ENCODE results near the gene FCGBP.

Gene FCGBP

GRCh38 chr19:39936622-39937021 lies 2.2 kb upstream of the FCGBP start:
- Histone ChIP-seq H3K9me2 (replicated peaks; ENCODE audit: insufficient read depth, low read length) (no peaks in the 10 kb centered on the region), H3K27me3 (ENCODE audit: low read length) (no peaks in the 10 kb centered on the region), H4K20me1 (ENCODE audit: low read depth, low read length) (no peaks in the 10 kb centered on the region), H3K4me2 (ENCODE audit: low read depth, low read length, poor library complexity, severe bottlenecking) (peak overlapping the region; percentile 31), H2AFZ (ENCODE audit: low read depth, low read length, severe bottlenecking) (no peak overlapping the region), H3K4me3 (ENCODE audit: insufficient read depth, low read length, poor library complexity, severe bottlenecking) (no peak overlapping the region), H3F3A (ENCODE audit: insufficient read depth) (peaks cover 34% of the 10 kb centered on the region), H3K79me2 (ENCODE audit: insufficient read depth, low read length) (no peaks in the 10 kb centered on the region), H3K27ac (ENCODE audit: low read depth, low read length) (peak overlapping the region; percentile 55), H3K36me3 (ENCODE audit: low read length) (peaks cover 10% of the 10 kb centered on the region), H3K9me3 (ENCODE audit: insufficient read depth, low read length) (no peaks in the 10 kb centered on the region), H3K9ac (ENCODE audit: low read length) (peak overlapping the region; percentile 15; the same call in 1 of the 2 replicates)
- no peak for TF ChIP-seq CTCF (IDR thresholded peaks at IDR 0.05; ENCODE audit: insufficient read depth, low read length, poor library complexity, severe bottlenecking)
- TF ChIP-seq EZH2phosphoT487 (conservative IDR thresholded peaks at IDR 0.05; ENCODE audit: low read length): no peak

DNA sequence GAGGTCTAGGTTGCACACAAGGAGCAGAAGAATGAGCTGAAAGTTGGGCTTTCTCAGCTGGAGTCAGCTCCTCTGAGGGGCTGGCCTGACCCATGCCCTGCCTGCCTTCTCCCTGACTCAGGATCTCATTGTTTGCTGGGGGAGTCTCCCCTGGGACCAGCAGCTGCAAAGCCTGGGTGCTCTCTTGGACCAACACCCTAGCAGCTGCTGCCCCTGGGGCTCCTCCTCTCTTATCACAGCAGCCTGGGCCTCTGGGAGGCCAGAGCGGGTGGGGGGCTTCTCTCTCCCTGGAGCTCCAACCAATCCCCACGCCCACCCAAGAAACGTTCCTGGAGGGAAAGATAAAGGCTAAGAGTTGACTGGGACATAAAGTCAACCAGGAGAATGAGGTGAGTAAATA lies 1.6 kb upstream of the FCGBP start:
- H3K27me3 ChIP-seq (ENCODE audit: low read length): no peaks in the 10 kb centered on the region
- H4K20me1 ChIP-seq (ENCODE audit: low read depth, low read length): no peaks in the 10 kb centered on the region
- no peaks in the 10 kb centered on the region for H3K9me3 ChIP-seq (ENCODE audit: insufficient read depth, low read length)
- peak overlapping the region; percentile 15 for H3K9ac ChIP-seq (ENCODE audit: low read length)
- no peaks in the 10 kb centered on the region for H3K79me2 ChIP-seq (ENCODE audit: insufficient read depth, low read length)
- peaks cover 10% of the 10 kb centered on the region for H3K36me3 ChIP-seq (ENCODE audit: low read length)
- no peak overlapping the region for H2AFZ ChIP-seq (ENCODE audit: low read depth, low read length, severe bottlenecking)
- TF ChIP-seq EZH2phosphoT487 (conservative IDR thresholded peaks at IDR 0.05; ENCODE audit: low read length) (no peak), CTCF (IDR thresholded peaks at IDR 0.05; ENCODE audit: insufficient read depth, low read length, poor library complexity, severe bottlenecking) (no peak)
- peak overlapping the region; percentile 12 for H3K27ac ChIP-seq (ENCODE audit: low read depth, low read length)
- no peak overlapping the region for H3K4me2 ChIP-seq (ENCODE audit: low read depth, low read length, poor library complexity, severe bottlenecking)
- H3K9me2 ChIP-seq (replicated peaks; ENCODE audit: insufficient read depth, low read length): no peaks in the 10 kb centered on the region
- H3K4me3 ChIP-seq (ENCODE audit: insufficient read depth, low read length, poor library complexity, severe bottlenecking): no peak overlapping the region
- H3F3A ChIP-seq (ENCODE audit: insufficient read depth): peaks cover 28% of the 10 kb centered on the region

GRCh38 chr19:39935364-39935661 lies 879 bp upstream of the FCGBP start:
- Histone ChIP-seq H3K27me3 (ENCODE audit: low read length) (no peaks in the 10 kb centered on the region), H3K9me2 (replicated peaks; ENCODE audit: insufficient read depth, low read length) (no peaks in the 10 kb centered on the region), H3K4me2 (ENCODE audit: low read depth, low read length, poor library complexity, severe bottlenecking) (no peak overlapping the region), H3K9ac (ENCODE audit: low read length) (no peak overlapping the region), H3K36me3 (ENCODE audit: low read length) (peaks cover 3% of the 10 kb centered on the region; the same call in 1 of the 2 replicates), H3K79me2 (ENCODE audit: insufficient read depth, low read length) (no peaks in the 10 kb centered on the region), H3F3A (ENCODE audit: insufficient read depth) (peaks cover 21% of the 10 kb centered on the region), H3K4me3 (ENCODE audit: insufficient read depth, low read length, poor library complexity, severe bottlenecking) (no peak overlapping the region), H3K9me3 (ENCODE audit: insufficient read depth, low read length) (no peaks in the 10 kb centered on the region), H2AFZ (ENCODE audit: low read depth, low read length, severe bottlenecking) (no peak overlapping the region), H3K27ac (ENCODE audit: low read depth, low read length) (no peak overlapping the region), H4K20me1 (ENCODE audit: low read depth, low read length) (no peaks in the 10 kb centered on the region)
- no peak for TF ChIP-seq CTCF (IDR thresholded peaks at IDR 0.05; ENCODE audit: insufficient read depth, low read length, poor library complexity, severe bottlenecking)
- TF ChIP-seq EZH2phosphoT487 (conservative IDR thresholded peaks at IDR 0.05; ENCODE audit: low read length): no peak

GRCh38 chr19:39929750-39930149 lies 4.7 kb downstream of the FCGBP start:
- no peak for TF ChIP-seq CTCF (IDR thresholded peaks at IDR 0.05; ENCODE audit: insufficient read depth, low read length, poor library complexity, severe bottlenecking)
- no peak for TF ChIP-seq EZH2phosphoT487 (conservative IDR thresholded peaks at IDR 0.05; ENCODE audit: low read length)
- H3K9ac ChIP-seq (ENCODE audit: low read length): no peak overlapping the region
- no peaks in the 10 kb centered on the region for H4K20me1 ChIP-seq (ENCODE audit: low read depth, low read length)
- no peaks in the 10 kb centered on the region for H3K27me3 ChIP-seq (ENCODE audit: low read length)
- H3F3A ChIP-seq (ENCODE audit: insufficient read depth): no peaks in the 10 kb centered on the region
- H3K79me2 ChIP-seq (ENCODE audit: insufficient read depth, low read length): no peaks in the 10 kb centered on the region
- no peak overlapping the region for H3K4me3 ChIP-seq (ENCODE audit: insufficient read depth, low read length, poor library complexity, severe bottlenecking)
- H3K27ac ChIP-seq (ENCODE audit: low read depth, low read length): no peak overlapping the region
- no peaks in the 10 kb centered on the region for H3K9me2 ChIP-seq (replicated peaks; ENCODE audit: insufficient read depth, low read length)
- H2AFZ ChIP-seq (ENCODE audit: low read depth, low read length, severe bottlenecking): no peak overlapping the region
- H3K36me3 ChIP-seq (ENCODE audit: low read length): no peaks in the 10 kb centered on the region
- H3K4me2 ChIP-seq (ENCODE audit: low read depth, low read length, poor library complexity, severe bottlenecking): no peak overlapping the region
- no peaks in the 10 kb centered on the region for H3K9me3 ChIP-seq (ENCODE audit: insufficient read depth, low read length)

All from SU-DHL-6 (cell line).